Measurements from ENCODE around the gene NID1. TPM values are rescaled to one million over a fixed set of nuclear protein-coding genes. Genes with fewer than 3 reads are reported as not detected.

Gene NID1
- total RNA-seq, 4 donors from 2014 or later: 131 to 458 (median 203) TPM

- DNase-seq (ENCODE audit: low spot score): no peak
- TF ChIP-seq CTCF (IDR thresholded peaks at IDR 0.05): no peak
- ATAC-seq (ENCODE audit: low FRiP score): no peak
Measured at GRCh38 chr1:235993652-235994051, 71.2 kb downstream of the NID1 start.

- DNase-seq (ENCODE audit: low spot score) (no peak), ATAC-seq (ENCODE audit: low FRiP score) (no peak)
- no peak for TF ChIP-seq CTCF (IDR thresholded peaks at IDR 0.05)
Measured at GRCh38 chr1:235992868-235993267, 72.0 kb downstream of the NID1 start.

- DNase-seq (ENCODE audit: low spot score) (no peak), ATAC-seq (ENCODE audit: low FRiP score) (no peak)
- no peak for TF ChIP-seq CTCF (IDR thresholded peaks at IDR 0.05)
Measured at GRCh38 chr1:235992346-235992745, 72.5 kb downstream of the NID1 start.

GRCh38 chr1:235990330-235990795 is 74.5 kb downstream of the NID1 start:
- no peak for TF ChIP-seq CTCF (IDR thresholded peaks at IDR 0.05)
- DNase-seq (ENCODE audit: low spot score): no peak

GRCh38 chr1:235989105-235989504 is 75.8 kb downstream of the NID1 start:
- ATAC-seq (ENCODE audit: low FRiP score): no peak
- DNase-seq (ENCODE audit: low spot score): no peak
- no peak for TF ChIP-seq CTCF (IDR thresholded peaks at IDR 0.05)

More at GRCh38 chr1:235990330-235990795, 74.5 kb downstream of the NID1 start:
- no peak for ATAC-seq (ENCODE audit: low FRiP score)

- TF ChIP-seq CTCF (IDR thresholded peaks at IDR 0.05): no peak
- no peak for DNase-seq (ENCODE audit: low spot score)
- no peak for ATAC-seq (ENCODE audit: low FRiP score)
Measured at GRCh38 chr1:235986869-235987268, 78.0 kb downstream of the NID1 start.

- DNase-seq (ENCODE audit: low spot score) (no peak), ATAC-seq (ENCODE audit: low FRiP score) (peak; percentile 21)
- no peak for TF ChIP-seq CTCF (IDR thresholded peaks at IDR 0.05)
Measured at GRCh38 chr1:235984041-235984825, 80.7 kb downstream of the NID1 start.
